Natural killer cell (primary cell): ENCODE data around the gene CD63. TPM values are rescaled to one million over a fixed set of nuclear protein-coding genes. Genes with fewer than 3 reads are reported as not detected.

Experiments used
- ATAC-seq, 3 donors: fragments of 150-1000 bp in 2 of 3; fragments of 200-7000 bp in 1 of 3; cut with Tn5 transposase; 1 replicate in 1 of 3; 2 replicates in 2 of 3; pipeline ENCODE4 v1.10.0; 2021; ENCODE audit warnings: mild to moderate bottlenecking in 2 of 3, moderate library complexity in 2 of 3
- DNase-seq, 2 donors: peaks; one replicate each; pipeline versions ENCODE4 v3.0.0 to v3.0.0-alpha.2; 2013 to 2021; ENCODE audit warnings: mixed read lengths in 1 of 2
- H3K27ac ChIP-seq: one replicate; pipeline ENCODE4 v1.5.1; 2013; ENCODE audit warnings: mild to moderate bottlenecking, low read length
- H3K27me3 ChIP-seq: one replicate; pipeline ENCODE4 v1.6.1; 2013; ENCODE audit warnings: low read length; ENCODE audit not compliant: control insufficient read depth, insufficient read depth
- H3K36me3 ChIP-seq: one replicate; pipeline ENCODE4 v1.6.1; 2013; ENCODE audit warnings: low read length; ENCODE audit not compliant: control insufficient read depth, insufficient read depth
- H3K4me1 ChIP-seq: one replicate; pipeline ENCODE4 v1.6.1; 2013; ENCODE audit warnings: low read length; ENCODE audit not compliant: control insufficient read depth, insufficient read depth
- H3K4me3 ChIP-seq: one replicate; pipeline ENCODE4 v1.5.1; 2013; ENCODE audit warnings: low read length
- H3K9me3 ChIP-seq: one replicate; pipeline ENCODE4 v1.6.1; 2013; ENCODE audit warnings: low read length; ENCODE audit not compliant: control insufficient read depth, insufficient read depth
- H3K27ac Mint-ChIP-seq, 2 donors: one replicate each; pipeline ENCODE4 v1.8.0; 2022; ENCODE audit warnings: mild to moderate bottlenecking in 2 of 2, mixed read lengths in 2 of 2, moderate library complexity in 1 of 2
- H3K27me3 Mint-ChIP-seq, 2 donors: one replicate each; pipeline ENCODE4 v1.8.0; 2022; ENCODE audit warnings: low read depth in 2 of 2, mixed read lengths in 2 of 2
- H3K36me3 Mint-ChIP-seq: one replicate; pipeline ENCODE4 v1.8.0; 2022; ENCODE audit warnings: mixed read lengths
- H3K4me1 Mint-ChIP-seq, 2 donors: one replicate each; pipeline ENCODE4 v1.8.0; 2022; ENCODE audit warnings: mixed read lengths in 2 of 2
- H3K4me3 Mint-ChIP-seq: one replicate; pipeline ENCODE4 v1.8.0; 2022; ENCODE audit warnings: mild to moderate bottlenecking, moderate library complexity, mixed read lengths
- H3K9me3 Mint-ChIP-seq, 2 donors: one replicate each; pipeline ENCODE4 v1.8.0; 2022; ENCODE audit warnings: mixed read lengths in 2 of 2
- CTCF ChIP-seq: fragments of 200-600 bp; IDR thresholded peaks from one replicate; pipeline ENCODE4 v1.8.0; 2022; ENCODE audit warnings: antibody characterized with exemption
- WGBS: methylation state at CpG from one replicate; pipeline ENCODE4 v1.1.7; 2013; ENCODE audit warnings: missing lambda C conversion rate; ENCODE audit not compliant: insufficient coverage; 5-methylcytosine and 5-hydroxymethylcytosine counted together
- intact Hi-C: fragments of 100-400 bp; cut with micrococcal nuclease; formaldehyde crosslinking; loops from one replicate; pipeline ENCODE4 v1.14.2; 2022
- total RNA-seq, 4 donors: library from RNA; stranded (reverse); fragments of 120-200 nt in 1 of 4; gene quantifications; one replicate each; pipeline versions ENCODE4 v1.2.3 to v1.2.4, GENCODE V29; 2013 to 2022

The CD63 gene
- total RNA-seq, 3 donors from 2014 or later (not counting 1 experiment from before 2014, with no cell fraction given): 296 to 441 (median 319) TPM

GRCh38 chr12:55757701-55758100, 28.9 kb upstream of the CD63 start:
- no peak overlapping the region for H3K27ac ChIP-seq
- no peaks in the 10 kb centered on the region for H3K4me1 ChIP-seq
- Mint-ChIP-seq H3K27ac (peak overlapping the region in 1 of 2 donors; percentile 1), H3K9me3 (no peaks in the 10 kb centered on the region), H3K36me3 (peaks cover 19% of the 10 kb centered on the region), H3K27me3 (no peaks in the 10 kb centered on the region), H3K4me3 (no peak overlapping the region), H3K4me1 (peaks cover 4 to 7% of the 10 kb centered on the region in 2 donors)
- no peak for DNase-seq
- no peak for TF ChIP-seq CTCF
- peaks cover 62% of the 10 kb centered on the region for H3K36me3 ChIP-seq
- no peak overlapping the region for H3K4me3 ChIP-seq
- 88% methylated on average over 2 of the region's 2 CpGs for WGBS
- ATAC-seq: no peak
- intact Hi-C loops: no loop called here
- no peaks in the 10 kb centered on the region for H3K27me3 ChIP-seq
- no peaks in the 10 kb centered on the region for H3K9me3 ChIP-seq

- Mint-ChIP-seq H3K4me1 (peaks cover 0 to 7% of the 10 kb centered on the region in 2 donors), H3K9me3 (no peaks in the 10 kb centered on the region), H3K27ac (peak overlapping the region; percentile 16 to 29), H3K27me3 (no peaks in the 10 kb centered on the region), H3K4me3 (no peak overlapping the region), H3K36me3 (peaks cover 19% of the 10 kb centered on the region)
- no peak overlapping the region for H3K4me3 ChIP-seq
- H3K9me3 ChIP-seq: no peaks in the 10 kb centered on the region
- TF ChIP-seq CTCF: no peak
- no peaks in the 10 kb centered on the region for H3K27me3 ChIP-seq
- H3K27ac ChIP-seq: no peak overlapping the region
- DNase-seq: no peak
- WGBS: 100% methylated on average over 1 of the region's 2 CpGs
- H3K4me1 ChIP-seq: no peaks in the 10 kb centered on the region
- ATAC-seq: no peak
- intact Hi-C loops: no loop called here
- peaks cover 74% of the 10 kb centered on the region for H3K36me3 ChIP-seq
These were observed 26.4 kb upstream of the CD63 start for GRCh38 chr12:55755246-55755645.

- no peak for TF ChIP-seq CTCF
- no peak overlapping the region for H3K27ac ChIP-seq
- Mint-ChIP-seq H3K36me3 (no peaks in the 10 kb centered on the region), H3K4me3 (no peak overlapping the region), H3K4me1 (peaks cover 25 to 31% of the 10 kb centered on the region in 2 donors), H3K27ac (peak overlapping the region; percentile 25 to 30), H3K9me3 (no peaks in the 10 kb centered on the region), H3K27me3 (no peaks in the 10 kb centered on the region)
- WGBS: 95% methylated on average over 18 of the region's 18 CpGs
- DNase-seq (peak in 1 of 2 donors; percentile 14), ATAC-seq (no peak)
- peaks cover 20% of the 10 kb centered on the region for H3K36me3 ChIP-seq
- no peak overlapping the region for H3K4me3 ChIP-seq
- intact Hi-C loops: no loop called here
- no peaks in the 10 kb centered on the region for H3K9me3 ChIP-seq
- no peaks in the 10 kb centered on the region for H3K27me3 ChIP-seq
- peaks cover 19% of the 10 kb centered on the region for H3K4me1 ChIP-seq
These were observed 19.6 kb upstream of the CD63 start for GRCh38 chr12:55748230-55748993.

GRCh38 chr12:55746913-55747231, 18.1 kb upstream of the CD63 start:
- no peak for TF ChIP-seq CTCF
- no peaks in the 10 kb centered on the region for H3K27me3 Mint-ChIP-seq
- no peak for DNase-seq
- H3K4me1 Mint-ChIP-seq: peaks cover 34 to 42% of the 10 kb centered on the region in 2 donors
- no peak overlapping the region for H3K4me3 Mint-ChIP-seq
- peaks cover 25% of the 10 kb centered on the region for H3K4me1 ChIP-seq
- no peaks in the 10 kb centered on the region for H3K9me3 ChIP-seq
- H3K4me3 ChIP-seq: no peak overlapping the region
- H3K27me3 ChIP-seq: no peaks in the 10 kb centered on the region
- no peaks in the 10 kb centered on the region for H3K36me3 Mint-ChIP-seq
- no peak overlapping the region for H3K27ac ChIP-seq
- H3K27ac Mint-ChIP-seq: peak overlapping the region in 1 of 2 donors; percentile 30
- no peak for ATAC-seq
- intact Hi-C loops: no loop called here
- H3K9me3 Mint-ChIP-seq: no peaks in the 10 kb centered on the region
- peaks cover 9% of the 10 kb centered on the region for H3K36me3 ChIP-seq
